Measurements from ENCODE around the gene FREM1. TPM values are rescaled to one million over a fixed set of nuclear protein-coding genes. Genes with fewer than 3 reads are reported as not detected.

FREM1 gene
- total RNA-seq, 4 donors from 2014 or later = 3.3 to 7.1 (median 5.2) TPM

GRCh38 chr9:14770592-14770991 lies 139.6 kb downstream of the FREM1 start:
- Histone ChIP-seq H3K27ac (no peak overlapping the region), H3K4me3 (no peak overlapping the region), H3K27me3 (no peaks in the 10 kb centered on the region), H3K9me3 (no peaks in the 10 kb centered on the region), H3K36me3 (no peaks in the 10 kb centered on the region), H3K4me1 (peaks cover 0 to 4% (median 0%) of the 10 kb centered on the region in 4 donors)
- TF ChIP-seq POLR2A (IDR thresholded peaks at IDR 0.05) (no peak), EP300 (IDR thresholded peaks at IDR 0.05) (no peak)
- TF ChIP-seq, protein P1, sequence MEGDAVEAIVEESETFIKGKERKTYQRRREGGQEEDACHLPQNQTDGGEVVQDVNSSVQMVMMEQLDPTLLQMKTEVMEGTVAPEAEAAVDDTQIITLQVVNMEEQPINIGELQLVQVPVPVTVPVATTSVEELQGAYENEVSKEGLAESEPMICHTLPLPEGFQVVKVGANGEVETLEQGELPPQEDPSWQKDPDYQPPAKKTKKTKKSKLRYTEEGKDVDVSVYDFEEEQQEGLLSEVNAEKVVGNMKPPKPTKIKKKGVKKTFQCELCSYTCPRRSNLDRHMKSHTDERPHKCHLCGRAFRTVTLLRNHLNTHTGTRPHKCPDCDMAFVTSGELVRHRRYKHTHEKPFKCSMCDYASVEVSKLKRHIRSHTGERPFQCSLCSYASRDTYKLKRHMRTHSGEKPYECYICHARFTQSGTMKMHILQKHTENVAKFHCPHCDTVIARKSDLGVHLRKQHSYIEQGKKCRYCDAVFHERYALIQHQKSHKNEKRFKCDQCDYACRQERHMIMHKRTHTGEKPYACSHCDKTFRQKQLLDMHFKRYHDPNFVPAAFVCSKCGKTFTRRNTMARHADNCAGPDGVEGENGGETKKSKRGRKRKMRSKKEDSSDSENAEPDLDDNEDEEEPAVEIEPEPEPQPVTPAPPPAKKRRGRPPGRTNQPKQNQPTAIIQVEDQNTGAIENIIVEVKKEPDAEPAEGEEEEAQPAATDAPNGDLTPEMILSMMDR (IDR thresholded peaks at IDR 0.05) = no peak
- no peak for DNase-seq (ENCODE audit: low spot score in 2 of 2)
- WGBS, 2 donors = 78 to 79% methylated on average over 7 of the region's 7 CpGs

- H3K9me3 ChIP-seq = no peaks in the 10 kb centered on the region
- no peaks in the 10 kb centered on the region for H3K27me3 ChIP-seq
- 40 to 47% methylated on average over 3 of the region's 3 CpGs for WGBS, 2 donors
- DNase-seq (ENCODE audit: low spot score in 2 of 2) = no peak
- no peaks in the 10 kb centered on the region for H3K36me3 ChIP-seq
- peaks cover 0 to 4% (median 0%) of the 10 kb centered on the region in 4 donors for H3K4me1 ChIP-seq
- H3K27ac ChIP-seq = no peak overlapping the region
- H3K4me3 ChIP-seq = no peak overlapping the region
- TF ChIP-seq EP300 (IDR thresholded peaks at IDR 0.05) (no peak), POLR2A (IDR thresholded peaks at IDR 0.05) (no peak)
- TF ChIP-seq, protein P1 (IDR thresholded peaks at IDR 0.05) = no peak
These were observed 141.0 kb downstream of the FREM1 start for GRCh38 chr9:14769230-14769571.

GRCh38 chr9:14768405-14769229 lies 141.6 kb downstream of the FREM1 start:
- Histone ChIP-seq H3K4me1 (peaks cover 0 to 4% (median 0%) of the 10 kb centered on the region in 4 donors), H3K36me3 (no peaks in the 10 kb centered on the region), H3K27me3 (no peaks in the 10 kb centered on the region), H3K4me3 (no peak overlapping the region), H3K27ac (no peak overlapping the region), H3K9me3 (no peaks in the 10 kb centered on the region)
- DNase-seq (ENCODE audit: low spot score in 2 of 2) = peak in 1 of 2 donors; percentile 38
- no peak for TF ChIP-seq POLR2A (IDR thresholded peaks at IDR 0.05)
- TF ChIP-seq, protein P1 (IDR thresholded peaks at IDR 0.05) = peak; percentile 61 to 78 (median 66)
- 35 to 39% methylated on average over 8 of the region's 8 CpGs for WGBS, 2 donors

DNA sequence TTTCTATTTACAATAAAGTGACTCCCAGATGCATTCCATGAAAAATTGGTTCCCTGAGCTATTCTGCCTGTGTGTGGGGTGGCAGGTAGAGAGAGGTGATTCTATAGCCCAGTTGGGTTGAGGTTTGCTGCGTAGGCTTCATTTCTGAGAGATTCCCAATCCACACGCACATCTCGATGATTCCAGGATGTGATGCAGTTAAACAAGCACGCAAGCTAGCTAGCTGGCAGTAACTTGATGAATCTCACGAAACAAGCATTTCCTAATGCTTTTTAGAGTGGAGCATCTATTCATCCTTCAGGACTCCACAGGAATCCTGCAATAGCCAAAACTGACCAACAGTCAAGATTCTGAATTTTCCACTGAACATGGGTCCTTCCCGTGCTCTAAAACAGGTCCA lies 143.9 kb downstream of the FREM1 start:
- TF ChIP-seq, protein P1 (IDR thresholded peaks at IDR 0.05) = no peak
- TF ChIP-seq POLR2A (IDR thresholded peaks at IDR 0.05) (no peak), EP300 (IDR thresholded peaks at IDR 0.05) (no peak)
- Histone ChIP-seq H3K36me3 (no peaks in the 10 kb centered on the region), H3K4me3 (no peak overlapping the region), H3K9me3 (no peaks in the 10 kb centered on the region), H3K27me3 (no peaks in the 10 kb centered on the region), H3K4me1 (peaks cover 0 to 4% (median 0%) of the 10 kb centered on the region in 4 donors), H3K27ac (no peak overlapping the region)
- 85 to 88% methylated on average over 6 of the region's 6 CpGs for WGBS, 2 donors
- no peak for DNase-seq (ENCODE audit: low spot score in 2 of 2)

GRCh38 chr9:14761584-14761983 lies 148.6 kb downstream of the FREM1 start:
- no peaks in the 10 kb centered on the region for H3K36me3 ChIP-seq
- 89 to 90% methylated on average over 2 of the region's 2 CpGs for WGBS, 2 donors
- DNase-seq (ENCODE audit: low spot score in 2 of 2) = no peak
- no peaks in the 10 kb centered on the region for H3K27me3 ChIP-seq
- TF ChIP-seq EP300 (IDR thresholded peaks at IDR 0.05) = no peak
- no peak for TF ChIP-seq POLR2A (IDR thresholded peaks at IDR 0.05)
- TF ChIP-seq, protein P1 (IDR thresholded peaks at IDR 0.05) = no peak
- no peak overlapping the region for H3K4me3 ChIP-seq
- H3K4me1 ChIP-seq = no peaks in the 10 kb centered on the region
- no peak overlapping the region for H3K27ac ChIP-seq
- H3K9me3 ChIP-seq = no peaks in the 10 kb centered on the region

All from tibial nerve (tissue), 4 donors.